SK-N-SH (cell line): Measurements from ENCODE around the gene FTO. TPM values are rescaled to one million over a fixed set of nuclear protein-coding genes. Genes with fewer than 3 reads are reported as not detected.
A peak's percentile ranks its signal among the peaks of the same experiment; 100 is the strongest.

ENCODE experiments used
- CTCF ChIA-PET: fragments of 300-600, 350-600 bp; formaldehyde crosslinking; extraction: SDS; loops from one replicate; lab custom pipeline; 2021; lab: Yijun Ruan, JAX
- POLR2A ChIA-PET: fragments of 350-600 bp; sonication (Branson Sonifier 250); formaldehyde crosslinking; extraction: SDS; loops from one replicate; lab custom pipeline; 2020; ENCODE audit warnings: antibody characterized with exemption, inconsistent platforms; lab: Yijun Ruan, JAX
- DNase-seq: peaks from one replicate; pipeline ENCODE4 v3.0.0; 2012
- H2AFZ ChIP-seq: fragments of 200-600 bp; sonication (generic); 2 replicates; pipeline ENCODE4 v1.8.1; 2016; ENCODE audit warnings: antibody characterized with exemption, mild to moderate bottlenecking, low read depth
- H3F3A ChIP-seq: fragments of 200-600 bp; sonication (generic); replicated peaks from 2 replicates; pipeline ENCODE3; 2016; ENCODE audit warnings: antibody characterized with exemption, mild to moderate bottlenecking; ENCODE audit not compliant: insufficient read depth
- H3K27ac ChIP-seq, 2 experiments: fragments of 200-500 bp in 1 of 2; fragments of 200-600 bp in 1 of 2; sonication (Bioruptor generic) in 1 of 2; sonication (generic), shearing (Covaris generic) in 1 of 2; 2 replicates each; pipeline versions ENCODE4 v1.5.1 to v1.6.1; 2014 to 2016; ENCODE audit warnings: low read depth in 2 of 2, inconsistent platforms in 1 of 2, low read length in 1 of 2, mild to moderate bottlenecking in 1 of 2, mixed read lengths in 1 of 2
- H3K27me3 ChIP-seq: fragments of 200-600 bp; sonication (generic), shearing (Covaris generic); 2 replicates; pipeline ENCODE4 v1.6.1; 2016; ENCODE audit warnings: mixed run types; ENCODE audit not compliant: insufficient read depth
- H3K36me3 ChIP-seq, 2 experiments: fragments of 200-500 bp in 1 of 2; fragments of 200-600 bp in 1 of 2; sonication (Bioruptor generic) in 1 of 2; sonication (generic) in 1 of 2; replicated peaks in 1 of 2; 2 replicates each; pipeline versions ENCODE3 to v1.5.1; 2014 to 2016; ENCODE audit warnings: low read length in 1 of 2, mild to moderate bottlenecking in 1 of 2; ENCODE audit not compliant: insufficient read depth in 2 of 2, control insufficient read depth in 1 of 2
- H3K4me1 ChIP-seq, 2 experiments: fragments of 200-500 bp in 1 of 2; fragments of 200-600 bp in 1 of 2; sonication (Bioruptor generic) in 1 of 2; sonication (generic), shearing (Covaris generic) in 1 of 2; 2 replicates each; pipeline versions ENCODE4 v1.5.1 to v1.6.1; 2014 to 2016; ENCODE audit warnings: low read depth in 1 of 2, low read length in 1 of 2, mixed run types in 1 of 2; ENCODE audit not compliant: insufficient read depth in 2 of 2, control insufficient read depth in 1 of 2
- H3K4me2 ChIP-seq: fragments of 200-600 bp; sonication (generic), shearing (Covaris generic); 2 replicates; pipeline ENCODE4 v1.6.1; 2017; ENCODE audit warnings: mixed run types
- H3K4me3 ChIP-seq, 2 experiments: fragments of 200-500 bp in 1 of 2; fragments of 200-600 bp in 1 of 2; sonication (Bioruptor generic) in 1 of 2; sonication (generic), shearing (Covaris generic) in 1 of 2; 2 replicates each; pipeline versions ENCODE4 v1.5.1 to v1.8.1; 2014 to 2016; ENCODE audit warnings: low read depth in 2 of 2, inconsistent platforms in 1 of 2, low read length in 1 of 2, mild to moderate bottlenecking in 1 of 2, mixed read lengths in 1 of 2, moderate library complexity in 1 of 2
- H3K79me2 ChIP-seq: fragments of 200-600 bp; sonication (generic); 2 replicates; pipeline ENCODE4 v1.8.1; 2017; ENCODE audit warnings: mild to moderate bottlenecking; ENCODE audit not compliant: insufficient read depth
- H3K9ac ChIP-seq: fragments of 200-600 bp; sonication (generic); 2 replicates; pipeline ENCODE4 v1.6.1; 2017; ENCODE audit warnings: mixed run types
- H3K9me2 ChIP-seq: fragments of 200-600 bp; sonication (generic); 2 replicates; pipeline ENCODE4 v1.6.1; 2017; ENCODE audit warnings: mixed run types
- H3K9me3 ChIP-seq: fragments of 200-600 bp; sonication (generic); 2 replicates; pipeline ENCODE4 v1.6.1; 2017; ENCODE audit warnings: mixed run types, mild to moderate bottlenecking, moderate library complexity
- H4K20me1 ChIP-seq: fragments of 200-600 bp; sonication (generic); 2 replicates; pipeline ENCODE4 v1.6.1; 2017; ENCODE audit warnings: mild to moderate bottlenecking, mixed run types; ENCODE audit not compliant: insufficient read depth
- ELF1 ChIP-seq: IDR thresholded peaks from 2 replicates; pipeline ENCODE4 v1.4.0; 2012
- EZH2phosphoT487 ChIP-seq: fragments of 200-600 bp; sonication (generic); IDR thresholded peaks from 2 replicates; pipeline ENCODE4 v1.6.1; 2017; ENCODE audit warnings: low read depth, mixed run types, mild to moderate bottlenecking, antibody characterized with exemption, moderate library complexity, borderline replicate concordance
- FOSL2 ChIP-seq: IDR thresholded peaks from 2 replicates; pipeline ENCODE4 v1.4.0; 2012; ENCODE audit warnings: low read depth, mild to moderate bottlenecking, moderate library complexity, borderline replicate concordance
- FOXJ3 ChIP-seq: sonication (generic); formaldehyde crosslinking; IDR thresholded peaks from 2 replicates; pipeline ENCODE4 v1.5.1; 2020; ENCODE audit warnings: mild to moderate bottlenecking, missing genetic modification reagents
- FOXM1 ChIP-seq: IDR thresholded peaks from 2 replicates; pipeline ENCODE4 v1.4.0; 2012; ENCODE audit warnings: low read depth, mild to moderate bottlenecking
- GABPA ChIP-seq: IDR thresholded peaks from 2 replicates; pipeline ENCODE4 v1.4.0; 2012; ENCODE audit warnings: low read depth, mild to moderate bottlenecking
- NFIC ChIP-seq: IDR thresholded peaks from 2 replicates; pipeline ENCODE4 v1.4.0; 2012; ENCODE audit warnings: borderline replicate concordance
- SMC3 ChIP-seq: IDR thresholded peaks from 2 replicates; pipeline ENCODE4 v1.6.1; 2012; ENCODE audit warnings: low read depth, low read length, improper control_type of control experiment
- TEAD4 ChIP-seq: IDR thresholded peaks from 2 replicates; pipeline ENCODE4 v1.4.0; 2012; ENCODE audit warnings: mild to moderate bottlenecking, borderline replicate concordance; ENCODE audit not compliant: insufficient read depth
- WGBS: methylation state at CpG from one replicate; pipeline ENCODE4 v1.1.6; 2017; ENCODE audit warnings: low lambda C conversion rate; 5-methylcytosine and 5-hydroxymethylcytosine counted together
- polyA plus RNA-seq, 3 experiments: library from polyadenylated mRNA; depleted of rRNA; stranded (reverse); fragments of >200 nt; gene quantifications; 2 replicates each; pipeline ENCODE4 v1.2.3, GENCODE V29; 2012
- TF ChIP-seq, protein P1 (sequence below): IDR thresholded peaks from 2 replicates; pipeline ENCODE4 v1.6.1; 2012; ENCODE audit warnings: mild to moderate bottlenecking, low read depth, low read length, moderate library complexity
- TF ChIP-seq, protein P2 (sequence below): IDR thresholded peaks from 2 replicates; pipeline ENCODE4 v1.4.0; 2012; ENCODE audit warnings: low read depth
- TF ChIP-seq, protein P3 (sequence below): fragments of 150-350 bp; IDR thresholded peaks from 2 replicates; pipeline ENCODE4 v1.6.1; 2016; ENCODE audit warnings: mild to moderate bottlenecking, low read depth, low read length

FTO gene
- polyA plus RNA-seq, 1 of the 3 experiments (the other 2 are of a cell fraction) = 41.2 TPM

GRCh38 chr16:54169112-54169511 is 465.2 kb downstream of the FTO start (continued):
- TF ChIP-seq, protein P1, sequence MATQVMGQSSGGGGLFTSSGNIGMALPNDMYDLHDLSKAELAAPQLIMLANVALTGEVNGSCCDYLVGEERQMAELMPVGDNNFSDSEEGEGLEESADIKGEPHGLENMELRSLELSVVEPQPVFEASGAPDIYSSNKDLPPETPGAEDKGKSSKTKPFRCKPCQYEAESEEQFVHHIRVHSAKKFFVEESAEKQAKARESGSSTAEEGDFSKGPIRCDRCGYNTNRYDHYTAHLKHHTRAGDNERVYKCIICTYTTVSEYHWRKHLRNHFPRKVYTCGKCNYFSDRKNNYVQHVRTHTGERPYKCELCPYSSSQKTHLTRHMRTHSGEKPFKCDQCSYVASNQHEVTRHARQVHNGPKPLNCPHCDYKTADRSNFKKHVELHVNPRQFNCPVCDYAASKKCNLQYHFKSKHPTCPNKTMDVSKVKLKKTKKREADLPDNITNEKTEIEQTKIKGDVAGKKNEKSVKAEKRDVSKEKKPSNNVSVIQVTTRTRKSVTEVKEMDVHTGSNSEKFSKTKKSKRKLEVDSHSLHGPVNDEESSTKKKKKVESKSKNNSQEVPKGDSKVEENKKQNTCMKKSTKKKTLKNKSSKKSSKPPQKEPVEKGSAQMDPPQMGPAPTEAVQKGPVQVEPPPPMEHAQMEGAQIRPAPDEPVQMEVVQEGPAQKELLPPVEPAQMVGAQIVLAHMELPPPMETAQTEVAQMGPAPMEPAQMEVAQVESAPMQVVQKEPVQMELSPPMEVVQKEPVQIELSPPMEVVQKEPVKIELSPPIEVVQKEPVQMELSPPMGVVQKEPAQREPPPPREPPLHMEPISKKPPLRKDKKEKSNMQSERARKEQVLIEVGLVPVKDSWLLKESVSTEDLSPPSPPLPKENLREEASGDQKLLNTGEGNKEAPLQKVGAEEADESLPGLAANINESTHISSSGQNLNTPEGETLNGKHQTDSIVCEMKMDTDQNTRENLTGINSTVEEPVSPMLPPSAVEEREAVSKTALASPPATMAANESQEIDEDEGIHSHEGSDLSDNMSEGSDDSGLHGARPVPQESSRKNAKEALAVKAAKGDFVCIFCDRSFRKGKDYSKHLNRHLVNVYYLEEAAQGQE = no peak
- TF ChIP-seq NFIC = no peak
- no peak for TF ChIP-seq SMC3
- no peak for TF ChIP-seq FOXJ3 (CRISPR knock-in tag)
- TF ChIP-seq FOSL2 = no peak
- TF ChIP-seq GABPA = no peak
- TF ChIP-seq, protein P2, sequence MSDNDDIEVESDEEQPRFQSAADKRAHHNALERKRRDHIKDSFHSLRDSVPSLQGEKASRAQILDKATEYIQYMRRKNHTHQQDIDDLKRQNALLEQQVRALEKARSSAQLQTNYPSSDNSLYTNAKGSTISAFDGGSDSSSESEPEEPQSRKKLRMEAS = no peak

DNA sequence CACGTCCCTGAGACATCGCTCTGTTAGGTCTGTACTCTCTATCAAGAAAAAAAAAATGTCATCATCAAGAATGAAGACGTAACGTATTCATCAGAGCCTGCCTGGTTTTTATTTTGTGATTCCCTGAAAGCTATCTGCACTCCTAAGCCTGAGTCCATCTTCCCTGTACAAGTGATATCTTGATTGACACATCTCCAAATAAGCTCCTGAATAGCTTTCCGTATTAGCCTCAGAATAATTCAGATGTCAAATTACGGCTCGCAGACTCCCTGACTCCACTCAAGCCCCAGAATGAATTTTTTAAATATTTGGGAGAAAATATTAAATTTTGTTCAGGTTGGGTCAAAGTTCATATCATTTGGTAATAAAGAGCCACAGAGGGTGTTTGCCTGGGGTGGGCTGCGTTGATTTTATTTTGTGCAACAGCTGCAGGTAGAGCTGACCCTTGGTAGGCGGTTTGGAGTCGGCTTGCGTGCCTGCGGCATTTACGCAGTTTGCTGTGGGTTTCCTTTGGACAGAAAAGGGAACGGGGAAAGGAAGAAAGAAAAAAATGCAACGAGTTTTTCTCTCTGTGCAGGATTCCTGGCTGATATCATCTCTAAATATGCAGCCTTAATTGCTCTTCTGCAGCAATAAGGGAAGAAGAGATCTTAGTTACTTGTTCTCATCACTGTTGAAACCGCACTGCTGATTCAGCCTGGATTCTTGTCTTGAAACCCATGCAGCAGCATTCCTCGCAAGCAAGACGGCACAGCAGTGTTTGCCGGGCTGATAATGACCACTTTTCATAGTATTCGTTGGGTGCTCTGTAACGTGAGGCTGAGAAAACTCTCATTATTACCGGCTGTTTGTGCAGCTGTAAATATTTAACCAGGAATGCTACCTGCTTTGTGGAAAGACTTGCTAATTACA is 467.9 kb downstream of the FTO start:
- WGBS = 57% methylated on average over 21 of the region's 22 CpGs
- H3K4me1 ChIP-seq = peaks cover 0 to 33% of the 10 kb centered on the region in 2 experiments; a peak in 2 of 4 replicates
- H3K4me2 ChIP-seq = 0 out of 2 replicates have a peak overlapping the region, but pooled peaks have one; percentile 44
- ChIA-PET POLR2A (no interaction called here), CTCF (no interaction called here)
- no peak overlapping the region for H3K9ac ChIP-seq
- no peaks in the 10 kb centered on the region for H3K36me3 ChIP-seq
- no peaks in the 10 kb centered on the region for H3K9me3 ChIP-seq
- no peaks in the 10 kb centered on the region for H3F3A ChIP-seq
- no peak overlapping the region for H3K4me3 ChIP-seq
- no peak overlapping the region for H2AFZ ChIP-seq
- no peaks in the 10 kb centered on the region for H4K20me1 ChIP-seq
- H3K27ac ChIP-seq = no peak overlapping the region
- H3K9me2 ChIP-seq = no peaks in the 10 kb centered on the region
- no peak for DNase-seq
- no peaks in the 10 kb centered on the region for H3K27me3 ChIP-seq
- TF ChIP-seq TEAD4 = no peak
- no peak for TF ChIP-seq EZH2phosphoT487
- TF ChIP-seq, protein P3, sequence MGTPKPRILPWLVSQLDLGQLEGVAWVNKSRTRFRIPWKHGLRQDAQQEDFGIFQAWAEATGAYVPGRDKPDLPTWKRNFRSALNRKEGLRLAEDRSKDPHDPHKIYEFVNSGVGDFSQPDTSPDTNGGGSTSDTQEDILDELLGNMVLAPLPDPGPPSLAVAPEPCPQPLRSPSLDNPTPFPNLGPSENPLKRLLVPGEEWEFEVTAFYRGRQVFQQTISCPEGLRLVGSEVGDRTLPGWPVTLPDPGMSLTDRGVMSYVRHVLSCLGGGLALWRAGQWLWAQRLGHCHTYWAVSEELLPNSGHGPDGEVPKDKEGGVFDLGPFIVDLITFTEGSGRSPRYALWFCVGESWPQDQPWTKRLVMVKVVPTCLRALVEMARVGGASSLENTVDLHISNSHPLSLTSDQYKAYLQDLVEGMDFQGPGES = no peak
- no peak for TF ChIP-seq ELF1
- TF ChIP-seq FOXM1 = no peak
- TF ChIP-seq, protein P2 = no peak
- no peaks in the 10 kb centered on the region for H3K79me2 ChIP-seq
